Measurements from ENCODE around the gene SP3. TPM values are rescaled to one million over a fixed set of nuclear protein-coding genes. Genes with fewer than 3 reads are reported as not detected.

The SP3 gene
- total and polyA plus RNA-seq, 9 of the 15 experiments (the other 6 are each of a cell fraction or from before 2014, with no cell fraction given) = 12.0 to 106 (median 74.9) TPM

DNA sequence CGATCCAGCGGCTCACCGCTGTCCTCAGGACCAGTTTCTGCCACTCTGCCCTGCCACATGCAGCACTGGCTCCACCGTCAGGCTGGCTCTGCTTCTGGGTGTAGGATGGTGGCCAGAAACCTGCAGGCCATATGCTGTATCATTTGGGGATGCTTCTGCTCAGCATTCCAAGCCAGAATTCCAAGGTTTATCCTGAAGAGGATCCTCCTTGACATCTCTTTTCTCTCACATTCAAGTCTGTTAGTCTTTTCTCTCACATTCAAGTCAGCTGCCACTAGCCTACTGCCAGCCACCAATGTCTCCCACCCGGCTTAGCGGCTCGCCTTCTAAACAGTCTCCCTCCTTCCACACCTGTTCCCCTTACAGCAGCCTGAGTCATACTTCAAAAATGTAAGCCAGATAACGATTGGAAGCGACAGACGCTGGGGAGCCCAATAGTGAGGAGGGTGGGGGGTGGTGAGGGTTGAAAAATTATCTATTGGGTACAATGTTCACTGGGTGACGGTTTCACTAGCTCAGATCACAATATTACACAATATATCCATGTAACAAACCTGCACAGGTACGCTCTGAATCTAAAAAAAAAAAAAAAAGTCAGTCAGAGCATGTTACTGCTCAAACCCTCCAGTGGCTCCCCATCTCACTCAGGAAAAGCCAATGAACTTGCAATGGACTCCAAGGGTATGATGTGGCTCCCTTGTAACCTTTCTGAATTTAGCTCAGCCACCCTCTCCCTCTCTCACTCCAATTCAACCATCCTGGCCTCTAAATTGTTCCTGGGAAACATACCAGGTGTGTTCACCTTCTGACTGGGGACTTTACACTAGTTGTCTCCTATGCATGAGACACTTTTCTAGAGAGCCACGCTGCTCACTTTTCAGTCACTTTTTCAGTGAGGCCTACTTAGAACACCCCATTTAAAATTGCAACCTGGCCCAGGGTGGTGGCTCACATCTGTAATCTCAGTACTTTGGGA, 38.8 kb upstream of the SP3 start (continued):
- TF ChIP-seq, protein P1, sequence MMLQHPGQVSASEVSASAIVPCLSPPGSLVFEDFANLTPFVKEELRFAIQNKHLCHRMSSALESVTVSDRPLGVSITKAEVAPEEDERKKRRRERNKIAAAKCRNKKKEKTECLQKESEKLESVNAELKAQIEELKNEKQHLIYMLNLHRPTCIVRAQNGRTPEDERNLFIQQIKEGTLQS (IDR thresholded peaks at IDR 0.05) = peak; percentile 60; the same call in 1 of the 2 replicates
- TF ChIP-seq, protein P1 (CRISPR knock-in tag; conservative IDR thresholded peaks at IDR 0.05) = no peak
- TF ChIP-seq SMARCE1 (IDR thresholded peaks at IDR 0.05) = peak; percentile 49; the same call in 1 of the 2 replicates
- TF ChIP-seq FOSL1 (tag; conservative IDR thresholded peaks at IDR 0.05) = peak; percentile 45

DNA sequence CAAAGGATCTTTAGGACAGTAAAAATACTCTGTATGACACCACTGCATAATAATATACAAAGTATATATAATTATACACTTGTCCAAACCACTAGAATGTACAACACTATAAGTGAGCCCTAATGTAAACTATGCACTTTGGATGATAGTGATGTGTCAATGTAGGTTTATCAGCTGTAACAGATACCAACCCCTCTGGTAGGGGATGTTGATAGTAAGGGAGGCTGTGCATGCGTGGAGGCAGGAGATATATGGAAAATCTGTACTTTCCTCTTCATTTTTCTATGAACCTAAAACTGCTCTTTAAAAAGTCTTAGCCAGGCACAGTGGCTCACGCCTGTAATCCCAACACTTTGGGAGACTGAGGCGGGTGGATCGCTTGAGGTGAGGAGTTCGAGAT, 37.5 kb upstream of the SP3 start:
- FAIRE-seq (no peak), ATAC-seq (peak; percentile 69), DNase-seq (ENCODE audit: extremely low read depth in 1 of 4, low spot score in 3 of 4) (peak in 2 of 4 experiments; percentile 47 to 51)
- BruUV-seq (replicated peaks) = no TSS peak
- in situ Hi-C loops (cut with MboI) (no loop called here), intact Hi-C loops (cut with micrococcal nuclease) (no loop called here)
- H3K9me3 ChIP-seq (replicated peaks; ENCODE audit: control insufficient read depth, insufficient read depth, low read depth, low read length) = no peaks in the 10 kb centered on the region
- H3K27ac ChIP-seq (ENCODE audit: extremely low read depth, low read depth, low read length) = no peak overlapping the region
- no peak overlapping the region for H2AFZ ChIP-seq (ENCODE audit: low read depth, low read length)
- WGBS (ENCODE audit: insufficient coverage, low coverage, missing lambda C conversion rate) = 39% methylated on average over 5 of the region's 5 CpGs
- H3K79me2 ChIP-seq (ENCODE audit: control insufficient read depth, insufficient read depth, low read length) = no peaks in the 10 kb centered on the region
- no peaks in the 10 kb centered on the region for H3K9me1 ChIP-seq (ENCODE audit: control insufficient read depth, insufficient read depth, low read length)
- CTCF ChIA-PET (ENCODE audit: low intra/inter-chr PET ratio) = no interaction called here
- no peak overlapping the region; the same call in 1 of the 2 replicates for H3K4me2 ChIP-seq (ENCODE audit: insufficient read depth, low read length)
- H4K20me1 ChIP-seq (replicated peaks; ENCODE audit: control insufficient read depth, insufficient read depth, low read length) = no peaks in the 10 kb centered on the region
- peaks cover 9 to 23% of the 10 kb centered on the region in 2 experiments; a peak in 4 of 5 replicates for H3K27me3 ChIP-seq (ENCODE audit: control insufficient read depth in 2 of 2, insufficient read depth in 2 of 2, low read length in 2 of 2)
- H3K4me3 ChIP-seq = no peak overlapping the region
- peaks cover 0 to 10% of the 10 kb centered on the region in 2 experiments; a peak in 2 of 5 replicates for H3K4me1 ChIP-seq (replicated peaks in 1 of 2; ENCODE audit: control insufficient read depth in 2 of 2, insufficient read depth in 2 of 2, low read length in 2 of 2)
- POLR2A ChIA-PET = interaction anchor here (0.6 to 0.9 kb wide), 2 partner anchors 28 to 37 kb away, joined by 3 read pairs; no protein-coding TSS in a partner anchor
- no peak overlapping the region for H3K9ac ChIP-seq (ENCODE audit: insufficient read depth in 1 of 2, low read depth in 2 of 2, low read length in 2 of 2)
- no peaks in the 10 kb centered on the region for H3K36me3 ChIP-seq (ENCODE audit: control insufficient read depth, insufficient read depth, low read length)
- TF ChIP-seq NFIC (IDR thresholded peaks at IDR 0.05) = peak; percentile 23; the same call in 1 of the 2 replicates
- TF ChIP-seq TAF15 (IDR thresholded peaks at IDR 0.05; ENCODE audit: low read depth, low read length) = no peak
- TF ChIP-seq, protein P2, sequence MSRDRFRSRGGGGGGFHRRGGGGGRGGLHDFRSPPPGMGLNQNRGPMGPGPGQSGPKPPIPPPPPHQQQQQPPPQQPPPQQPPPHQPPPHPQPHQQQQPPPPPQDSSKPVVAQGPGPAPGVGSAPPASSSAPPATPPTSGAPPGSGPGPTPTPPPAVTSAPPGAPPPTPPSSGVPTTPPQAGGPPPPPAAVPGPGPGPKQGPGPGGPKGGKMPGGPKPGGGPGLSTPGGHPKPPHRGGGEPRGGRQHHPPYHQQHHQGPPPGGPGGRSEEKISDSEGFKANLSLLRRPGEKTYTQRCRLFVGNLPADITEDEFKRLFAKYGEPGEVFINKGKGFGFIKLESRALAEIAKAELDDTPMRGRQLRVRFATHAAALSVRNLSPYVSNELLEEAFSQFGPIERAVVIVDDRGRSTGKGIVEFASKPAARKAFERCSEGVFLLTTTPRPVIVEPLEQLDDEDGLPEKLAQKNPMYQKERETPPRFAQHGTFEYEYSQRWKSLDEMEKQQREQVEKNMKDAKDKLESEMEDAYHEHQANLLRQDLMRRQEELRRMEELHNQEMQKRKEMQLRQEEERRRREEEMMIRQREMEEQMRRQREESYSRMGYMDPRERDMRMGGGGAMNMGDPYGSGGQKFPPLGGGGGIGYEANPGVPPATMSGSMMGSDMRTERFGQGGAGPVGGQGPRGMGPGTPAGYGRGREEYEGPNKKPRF (IDR thresholded peaks at IDR 0.05; ENCODE audit: low read depth, low read length) = no peak
- TF ChIP-seq NCOR1 (IDR thresholded peaks at IDR 0.05) = peak; percentile 79
- TF ChIP-seq CBFA2T3 (IDR thresholded peaks at IDR 0.05) = peak; percentile 90
- 0 out of 2 replicates have a peak, but pooled peaks have one; percentile 32 for TF ChIP-seq KLF16 (IDR thresholded peaks at IDR 0.05)
- TF ChIP-seq BHLHE40 (IDR thresholded peaks at IDR 0.05; ENCODE audit: low read length) = 0 out of 2 replicates have a peak, but pooled peaks have one; percentile 15
- TF ChIP-seq, protein P3, sequence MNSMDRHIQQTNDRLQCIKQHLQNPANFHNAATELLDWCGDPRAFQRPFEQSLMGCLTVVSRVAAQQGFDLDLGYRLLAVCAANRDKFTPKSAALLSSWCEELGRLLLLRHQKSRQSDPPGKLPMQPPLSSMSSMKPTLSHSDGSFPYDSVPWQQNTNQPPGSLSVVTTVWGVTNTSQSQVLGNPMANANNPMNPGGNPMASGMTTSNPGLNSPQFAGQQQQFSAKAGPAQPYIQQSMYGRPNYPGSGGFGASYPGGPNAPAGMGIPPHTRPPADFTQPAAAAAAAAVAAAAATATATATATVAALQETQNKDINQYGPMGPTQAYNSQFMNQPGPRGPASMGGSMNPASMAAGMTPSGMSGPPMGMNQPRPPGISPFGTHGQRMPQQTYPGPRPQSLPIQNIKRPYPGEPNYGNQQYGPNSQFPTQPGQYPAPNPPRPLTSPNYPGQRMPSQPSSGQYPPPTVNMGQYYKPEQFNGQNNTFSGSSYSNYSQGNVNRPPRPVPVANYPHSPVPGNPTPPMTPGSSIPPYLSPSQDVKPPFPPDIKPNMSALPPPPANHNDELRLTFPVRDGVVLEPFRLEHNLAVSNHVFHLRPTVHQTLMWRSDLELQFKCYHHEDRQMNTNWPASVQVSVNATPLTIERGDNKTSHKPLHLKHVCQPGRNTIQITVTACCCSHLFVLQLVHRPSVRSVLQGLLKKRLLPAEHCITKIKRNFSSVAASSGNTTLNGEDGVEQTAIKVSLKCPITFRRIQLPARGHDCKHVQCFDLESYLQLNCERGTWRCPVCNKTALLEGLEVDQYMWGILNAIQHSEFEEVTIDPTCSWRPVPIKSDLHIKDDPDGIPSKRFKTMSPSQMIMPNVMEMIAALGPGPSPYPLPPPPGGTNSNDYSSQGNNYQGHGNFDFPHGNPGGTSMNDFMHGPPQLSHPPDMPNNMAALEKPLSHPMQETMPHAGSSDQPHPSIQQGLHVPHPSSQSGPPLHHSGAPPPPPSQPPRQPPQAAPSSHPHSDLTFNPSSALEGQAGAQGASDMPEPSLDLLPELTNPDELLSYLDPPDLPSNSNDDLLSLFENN (IDR thresholded peaks at IDR 0.05; ENCODE audit: low read depth in 2 of 2, low read length in 2 of 2) = peak in 1 of 2 experiments; percentile 60; a peak in 1 of 4 replicates

Data from K562 (cell line).